ENCODE data around the gene YEATS2. TPM values are rescaled to one million over a fixed set of nuclear protein-coding genes. Genes with fewer than 3 reads are reported as not detected.
A peak's percentile ranks its signal among the peaks of the same experiment; 100 is the strongest.
"Not testable (repeated sequence)": the region's sequence is repeated elsewhere in the genome, so short reads cannot be mapped to it uniquely, and the experiment has no call there.

The YEATS2 gene
- total RNA-seq, 1 donor from 2014 or later, result 60.1 TPM

- Mint-ChIP-seq H3K36me3 (ENCODE audit: low read depth) (peaks cover 23% of the 10 kb centered on the region), H3K4me1 (ENCODE audit: low read depth) (peaks cover 25% of the 10 kb centered on the region), H3K9me3 (no peaks in the 10 kb centered on the region), H3K4me3 (ENCODE audit: low read depth) (no peak overlapping the region), H3K27ac (no peak overlapping the region), H3K27me3 (ENCODE audit: low read depth) (no peaks in the 10 kb centered on the region)
- intact Hi-C loops (cut with micrococcal nuclease), result no loop called here
- no peak for DNase-seq (ENCODE audit: low spot score)
These were observed 1.8 kb upstream of the YEATS2 start for GRCh38 chr3:183695569-183696364.

DNA sequence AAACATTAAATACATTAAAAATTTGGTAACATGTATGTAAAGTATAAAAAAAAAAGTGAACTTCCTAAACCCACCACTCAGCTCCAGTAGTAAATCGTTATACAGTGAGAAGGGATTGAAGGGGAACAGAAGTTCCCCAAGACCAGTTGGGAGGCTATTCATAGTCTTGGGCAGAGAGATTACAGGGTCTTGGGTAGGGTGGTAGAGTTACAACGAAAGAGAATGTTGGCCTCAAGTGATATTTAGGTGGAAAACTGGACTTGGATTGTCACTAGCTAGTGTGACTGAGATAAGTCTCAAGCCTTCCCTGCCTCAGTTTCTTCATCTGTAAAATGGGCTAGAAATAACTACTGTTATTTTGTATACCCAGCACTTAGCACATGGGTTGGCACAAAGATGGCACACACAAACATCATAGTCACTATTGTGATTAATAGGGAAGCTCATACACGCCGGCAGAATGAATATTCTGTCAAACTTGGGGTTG, 431 bp upstream of the YEATS2 start:
- peaks cover 29% of the 10 kb centered on the region for H3K4me1 Mint-ChIP-seq (ENCODE audit: low read depth)
- peak overlapping the region; percentile 81 for H3K27ac Mint-ChIP-seq
- peaks cover 30% of the 10 kb centered on the region for H3K36me3 Mint-ChIP-seq (ENCODE audit: low read depth)
- intact Hi-C loops (cut with micrococcal nuclease), result loop anchor here (1.0 kb wide), 2 partner anchors 61 to 142 kb away; partner anchors contain the start of gene KLHL6
- no peaks in the 10 kb centered on the region for H3K27me3 Mint-ChIP-seq (ENCODE audit: low read depth)
- peak overlapping the region; percentile 77 for H3K4me3 Mint-ChIP-seq (ENCODE audit: low read depth)
- no peak for DNase-seq (ENCODE audit: low spot score)
- H3K9me3 Mint-ChIP-seq, result no peaks in the 10 kb centered on the region

DNA sequence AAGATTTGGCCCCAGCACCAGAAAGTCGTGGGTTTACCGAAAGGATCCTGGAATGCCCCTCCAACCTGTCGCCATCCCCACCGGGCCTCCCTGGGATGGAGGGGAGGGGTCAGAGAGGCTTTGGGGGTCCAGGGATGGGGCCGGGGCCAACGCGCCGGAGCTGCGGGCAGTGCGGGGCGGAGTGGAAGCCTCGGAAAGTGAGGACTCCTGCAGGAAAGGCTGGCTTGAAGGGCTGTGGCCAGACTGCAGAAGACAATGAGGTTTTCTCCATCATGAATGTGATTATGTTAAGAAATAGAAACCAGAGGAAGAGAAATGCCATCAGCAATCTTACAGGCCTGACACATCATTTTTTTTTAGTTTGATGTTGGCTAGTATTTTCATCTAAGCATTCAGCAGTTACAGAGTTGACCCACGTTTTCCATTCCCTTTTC, 738 bp downstream of the YEATS2 start:
- Mint-ChIP-seq H3K4me1 (ENCODE audit: low read depth) (peaks cover 30% of the 10 kb centered on the region), H3K36me3 (ENCODE audit: low read depth) (peaks cover 30% of the 10 kb centered on the region), H3K27ac (peak overlapping the region; percentile 84), H3K4me3 (ENCODE audit: low read depth) (peak overlapping the region; percentile 97), H3K9me3 (no peaks in the 10 kb centered on the region), H3K27me3 (ENCODE audit: low read depth) (no peaks in the 10 kb centered on the region)
- DNase-seq (ENCODE audit: low spot score), result peak; percentile 25
- intact Hi-C loops (cut with micrococcal nuclease), result loop anchor here (2.0 kb wide), 1 partner anchor 230 kb away; no protein-coding TSS in a partner anchor

DNA sequence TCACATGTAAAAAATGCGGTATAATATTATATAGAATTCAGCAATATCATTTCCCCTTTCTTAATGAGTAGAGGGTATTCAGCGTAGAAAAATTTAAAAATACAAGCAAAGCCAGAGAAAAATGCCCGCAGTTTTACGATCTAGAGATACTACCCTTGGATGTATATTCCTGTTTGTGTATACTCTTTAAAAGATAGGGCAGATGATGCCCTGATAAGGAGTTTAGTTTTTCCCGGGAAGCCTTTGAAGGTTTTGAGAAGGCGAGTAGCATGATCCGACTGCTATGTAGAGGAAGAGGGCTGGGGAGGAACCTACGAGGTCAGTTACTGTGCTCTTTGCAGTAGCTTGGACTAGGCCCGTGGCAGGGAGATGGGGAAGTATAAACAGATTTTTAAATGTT, 1.2 kb downstream of the YEATS2 start:
- DNase-seq (ENCODE audit: low spot score), result no peak
- Mint-ChIP-seq H3K4me1 (ENCODE audit: low read depth) (peaks cover 31% of the 10 kb centered on the region), H3K36me3 (ENCODE audit: low read depth) (peaks cover 30% of the 10 kb centered on the region), H3K4me3 (ENCODE audit: low read depth) (peak overlapping the region; percentile 97), H3K27ac (peak overlapping the region; percentile 84), H3K27me3 (ENCODE audit: low read depth) (no peaks in the 10 kb centered on the region), H3K9me3 (no peaks in the 10 kb centered on the region)
- intact Hi-C loops (cut with micrococcal nuclease), result loop anchor here (2.0 kb wide), 1 partner anchor 230 kb away; no protein-coding TSS in a partner anchor

GRCh38 chr3:183699238-183699947, 1.8 kb downstream of the YEATS2 start:
- Mint-ChIP-seq H3K27me3 (ENCODE audit: low read depth) (no peaks in the 10 kb centered on the region), H3K4me3 (ENCODE audit: low read depth) (peak overlapping the region; percentile 97), H3K4me1 (ENCODE audit: low read depth) (peaks cover 34% of the 10 kb centered on the region), H3K27ac (peak overlapping the region; percentile 84), H3K9me3 (no peaks in the 10 kb centered on the region), H3K36me3 (ENCODE audit: low read depth) (peaks cover 34% of the 10 kb centered on the region)
- DNase-seq (ENCODE audit: low spot score), result no peak
- intact Hi-C loops (cut with micrococcal nuclease), result loop anchor here (2.0 kb wide), 1 partner anchor 231 kb away; no protein-coding TSS in a partner anchor

DNA sequence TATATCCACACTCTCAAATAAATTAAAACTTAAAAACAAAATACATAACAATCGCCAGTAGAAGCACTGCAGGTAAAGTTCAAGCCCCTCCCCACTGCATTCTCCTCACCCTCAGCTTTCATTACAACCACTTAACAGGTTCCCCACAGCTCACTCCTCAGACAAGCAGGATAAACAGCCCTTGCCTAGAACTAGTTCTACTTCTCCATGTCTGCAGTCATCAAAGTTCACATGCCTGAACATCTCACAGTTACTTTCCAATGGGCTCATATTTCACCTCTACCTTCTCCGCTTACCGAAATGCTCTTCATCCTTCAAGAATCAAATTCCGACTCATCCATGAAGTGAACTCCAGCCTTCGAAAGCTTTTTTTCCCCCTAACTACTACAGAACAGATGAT, 4.1 kb downstream of the YEATS2 start:
- H3K4me3 Mint-ChIP-seq (ENCODE audit: low read depth), result no peak overlapping the region
- intact Hi-C loops (cut with micrococcal nuclease), result no loop called here
- H3K4me1 Mint-ChIP-seq (ENCODE audit: low read depth), result peaks cover 36% of the 10 kb centered on the region
- H3K27ac Mint-ChIP-seq, result no peak overlapping the region
- H3K27me3 Mint-ChIP-seq (ENCODE audit: low read depth), result no peaks in the 10 kb centered on the region
- H3K36me3 Mint-ChIP-seq (ENCODE audit: low read depth), result peaks cover 45% of the 10 kb centered on the region
- DNase-seq (ENCODE audit: low spot score), result no peak
- H3K9me3 Mint-ChIP-seq, result no peaks in the 10 kb centered on the region

DNA sequence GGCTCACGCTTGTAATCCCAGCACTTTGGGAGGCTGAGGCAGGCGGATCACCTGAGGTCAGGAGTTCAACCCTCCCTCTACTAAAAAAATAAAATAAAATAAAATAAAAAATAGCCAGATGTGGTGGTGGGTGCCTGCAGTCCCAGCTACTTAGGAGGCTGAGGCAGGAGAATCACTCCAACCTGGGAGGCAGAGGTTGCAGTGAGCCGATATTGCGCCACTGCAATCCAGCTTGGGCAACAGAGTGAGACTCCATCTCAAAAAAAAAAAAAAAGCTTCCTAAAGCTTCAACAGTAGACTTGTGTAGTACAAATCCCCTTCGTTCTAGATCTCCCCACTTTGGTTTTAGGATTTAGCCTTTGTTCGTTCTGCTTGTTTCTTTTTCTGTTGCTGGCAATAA, 6.3 kb downstream of the YEATS2 start:
- H3K4me3 Mint-ChIP-seq (ENCODE audit: low read depth); intact Hi-C loops (cut with micrococcal nuclease); H3K9me3 Mint-ChIP-seq; DNase-seq (ENCODE audit: low spot score); H3K27me3 Mint-ChIP-seq (ENCODE audit: low read depth): not testable (repeated sequence)
- peaks cover 33% of the 10 kb centered on the region for H3K4me1 Mint-ChIP-seq (ENCODE audit: low read depth)
- H3K27ac Mint-ChIP-seq, result peak overlapping the region; percentile 64
- H3K36me3 Mint-ChIP-seq (ENCODE audit: low read depth), result peaks cover 44% of the 10 kb centered on the region

- H3K9me3 Mint-ChIP-seq, result no peaks in the 10 kb centered on the region
- no peak overlapping the region for H3K27ac Mint-ChIP-seq
- no peak for DNase-seq (ENCODE audit: low spot score)
- intact Hi-C loops (cut with micrococcal nuclease), result no loop called here
- no peaks in the 10 kb centered on the region for H3K27me3 Mint-ChIP-seq (ENCODE audit: low read depth)
- H3K4me3 Mint-ChIP-seq (ENCODE audit: low read depth), result no peak overlapping the region
- H3K4me1 Mint-ChIP-seq (ENCODE audit: low read depth), result peaks cover 8% of the 10 kb centered on the region
- H3K36me3 Mint-ChIP-seq (ENCODE audit: low read depth), result peaks cover 24% of the 10 kb centered on the region
These were observed 12.6 kb downstream of the YEATS2 start for GRCh38 chr3:183710231-183710630.

DNA sequence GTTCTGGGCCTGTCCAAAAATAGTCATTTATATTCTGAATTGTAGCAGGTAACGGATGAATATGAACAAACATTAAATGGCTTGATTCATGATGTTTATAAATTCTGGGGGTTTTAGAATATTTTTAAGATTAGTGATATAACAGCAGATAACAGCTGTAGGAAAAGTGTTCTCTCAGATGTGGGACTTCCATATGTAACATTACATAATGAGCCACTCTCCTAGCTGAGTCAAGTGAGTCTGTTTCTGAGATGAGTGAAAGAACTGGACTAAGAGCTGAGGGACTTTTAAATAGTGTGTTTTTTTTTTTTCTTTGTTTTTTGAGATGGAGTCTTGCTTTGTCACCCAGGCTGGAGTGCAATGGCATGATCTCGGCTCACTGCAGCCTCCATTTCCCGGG, 13.9 kb downstream of the YEATS2 start:
- no peak overlapping the region for H3K4me3 Mint-ChIP-seq (ENCODE audit: low read depth)
- peaks cover 17% of the 10 kb centered on the region for H3K36me3 Mint-ChIP-seq (ENCODE audit: low read depth)
- DNase-seq (ENCODE audit: low spot score), result no peak
- no peaks in the 10 kb centered on the region for H3K27me3 Mint-ChIP-seq (ENCODE audit: low read depth)
- intact Hi-C loops (cut with micrococcal nuclease), result no loop called here
- peaks cover 6% of the 10 kb centered on the region for H3K4me1 Mint-ChIP-seq (ENCODE audit: low read depth)
- H3K9me3 Mint-ChIP-seq, result no peaks in the 10 kb centered on the region
- no peak overlapping the region for H3K27ac Mint-ChIP-seq

GRCh38 chr3:183714622-183715021, 17.0 kb downstream of the YEATS2 start:
- Mint-ChIP-seq H3K4me1 (ENCODE audit: low read depth) (peaks cover 2% of the 10 kb centered on the region), H3K36me3 (ENCODE audit: low read depth) (peaks cover 37% of the 10 kb centered on the region), H3K27ac (no peak overlapping the region), H3K27me3 (ENCODE audit: low read depth) (no peaks in the 10 kb centered on the region), H3K4me3 (ENCODE audit: low read depth) (no peak overlapping the region), H3K9me3 (no peaks in the 10 kb centered on the region)
- intact Hi-C loops (cut with micrococcal nuclease), result no loop called here
- DNase-seq (ENCODE audit: low spot score), result no peak

- no peaks in the 10 kb centered on the region for H3K9me3 Mint-ChIP-seq
- DNase-seq (ENCODE audit: low spot score), result no peak
- no peaks in the 10 kb centered on the region for H3K4me1 Mint-ChIP-seq (ENCODE audit: low read depth)
- intact Hi-C loops (cut with micrococcal nuclease), result no loop called here
- no peak overlapping the region for H3K27ac Mint-ChIP-seq
- H3K4me3 Mint-ChIP-seq (ENCODE audit: low read depth), result no peak overlapping the region
- H3K36me3 Mint-ChIP-seq (ENCODE audit: low read depth), result peaks cover 52% of the 10 kb centered on the region
- no peaks in the 10 kb centered on the region for H3K27me3 Mint-ChIP-seq (ENCODE audit: low read depth)
These were observed 20.4 kb downstream of the YEATS2 start for GRCh38 chr3:183718012-183718411.

GRCh38 chr3:183725387-183725786, 27.8 kb downstream of the YEATS2 start:
- Mint-ChIP-seq H3K4me1 (ENCODE audit: low read depth) (no peaks in the 10 kb centered on the region), H3K4me3 (ENCODE audit: low read depth) (no peak overlapping the region), H3K9me3 (no peaks in the 10 kb centered on the region), H3K27ac (no peak overlapping the region), H3K36me3 (ENCODE audit: low read depth) (peaks cover 80% of the 10 kb centered on the region), H3K27me3 (ENCODE audit: low read depth) (no peaks in the 10 kb centered on the region)
- intact Hi-C loops (cut with micrococcal nuclease), result no loop called here
- DNase-seq (ENCODE audit: low spot score), result no peak

- no peaks in the 10 kb centered on the region for H3K27me3 Mint-ChIP-seq (ENCODE audit: low read depth)
- DNase-seq (ENCODE audit: low spot score), result no peak
- peaks cover 75% of the 10 kb centered on the region for H3K36me3 Mint-ChIP-seq (ENCODE audit: low read depth)
- no peaks in the 10 kb centered on the region for H3K9me3 Mint-ChIP-seq
- H3K4me1 Mint-ChIP-seq (ENCODE audit: low read depth), result peaks cover 1% of the 10 kb centered on the region
- no peak overlapping the region for H3K27ac Mint-ChIP-seq
- no peak overlapping the region for H3K4me3 Mint-ChIP-seq (ENCODE audit: low read depth)
- intact Hi-C loops (cut with micrococcal nuclease), result no loop called here
These were observed 30.6 kb downstream of the YEATS2 start for GRCh38 chr3:183728204-183728603.

Data from activated T-helper 2 cell treated with anti-CD3 and anti-CD28 coated beads, Interferon-gamma antibody, Interleukin-2, Interleukin-4, amounts not matched to agents 10 μg/mL and 5 μg/mL and 100 μg/mL, durations not matched to agents 14 hours and 24 hours and 36 hours (primary cell).